HepG2 (cell line): ENCODE results near the gene TMEM11. TPM values are rescaled to one million over a fixed set of nuclear protein-coding genes. Genes with fewer than 3 reads are reported as not detected.

Experiments used
- ATAC-seq: fragments of 200-7000 bp; cut with Tn5 transposase; 3 replicates; pipeline ENCODE4 v1.9.1; 2020; ENCODE audit warnings: mild to moderate bottlenecking, moderate library complexity
- BruUV-seq: library from RNA; stranded (reverse); fragments of 400-500 nt; replicated peaks from 2 replicates; lab custom pipeline; 2021; lab: Mats Ljungman, UMichigan
- CTCF ChIA-PET: fragments of 300-600 bp; formaldehyde crosslinking; extraction: SDS; loops from one replicate; lab custom pipeline; 2021; ENCODE audit warnings: low total read pairs, inconsistent platforms, low intra/inter-chr PET ratio; lab: Yijun Ruan, JAX
- POLR2A ChIA-PET: fragments of 350-600 bp; sonication (Branson Sonifier 250); formaldehyde crosslinking; loops from one replicate; lab custom pipeline; 2020; ENCODE audit warnings: antibody characterized with exemption, inconsistent platforms; lab: Yijun Ruan, JAX
- DNase-seq: peaks from one replicate; pipeline ENCODE4 v3.0.0-alpha.2; 2015; ENCODE audit warnings: low spot score
- FAIRE-seq: peaks from 3 replicates; lab custom pipeline; 2011; peaks lifted over from hg19 to GRCh38; lab: Jason Lieb, UNC
- H2AFZ ChIP-seq: one replicate; pipeline ENCODE4 v1.6.1; 2011; ENCODE audit warnings: low read length, inconsistent platforms
- H3K27ac ChIP-seq: fragments of 300-600 bp; 3 replicates; pipeline ENCODE4 v1.8.0; 2011; ENCODE audit warnings: mixed run types, mild to moderate bottlenecking, mixed read lengths, low read length, inconsistent platforms; ENCODE audit not compliant: insufficient read depth; ENCODE audit errors: extremely low read length
- H3K27me3 ChIP-seq, 2 experiments: fragments of 200-600 bp in 1 of 2; 2 replicates in 1 of 2; 3 replicates in 1 of 2; pipeline versions ENCODE4 v1.6.0 to v1.8.0; 2011; ENCODE audit warnings: low read length in 2 of 2, mild to moderate bottlenecking in 2 of 2, moderate library complexity in 2 of 2, inconsistent platforms in 1 of 2; ENCODE audit not compliant: insufficient read depth in 2 of 2, control insufficient read depth in 1 of 2
- H3K36me3 ChIP-seq, 2 experiments: fragments of 200-600 bp in 1 of 2; replicated peaks in 1 of 2; 2 replicates in 1 of 2; 3 replicates in 1 of 2; pipeline versions ENCODE4 v1.5.1 to v1.8.0; 2011; ENCODE audit warnings: low read length in 2 of 2, inconsistent platforms in 1 of 2; ENCODE audit not compliant: insufficient read depth in 2 of 2, control insufficient read depth in 1 of 2
- H3K4me1 ChIP-seq: 2 replicates; pipeline ENCODE4 v1.5.1; 2012; ENCODE audit warnings: low read length, inconsistent platforms; ENCODE audit not compliant: insufficient read depth
- H3K4me2 ChIP-seq: 2 replicates; pipeline ENCODE4 v1.6.0; 2011; ENCODE audit warnings: low read depth, low read length, inconsistent platforms
- H3K4me3 ChIP-seq, 3 experiments: fragments of 200-600 bp in 1 of 3; sonication (generic), shearing (Covaris generic) in 1 of 3; replicated peaks in 1 of 3; 2 replicates each; pipeline ENCODE4 v1.5.1; 2011 to 2016; ENCODE audit warnings: low read length in 3 of 3, inconsistent platforms in 2 of 3, low read depth in 2 of 3, mild to moderate bottlenecking in 2 of 3, control low read depth in 1 of 3, mixed read lengths in 1 of 3; ENCODE audit not compliant: insufficient read depth in 1 of 3
- H3K79me2 ChIP-seq: one replicate; pipeline ENCODE4 v1.6.1; 2011; ENCODE audit warnings: low read length, inconsistent platforms; ENCODE audit not compliant: insufficient read depth
- H3K9ac ChIP-seq: 2 replicates; pipeline ENCODE4 v1.6.0; 2011; ENCODE audit warnings: mild to moderate bottlenecking, low read depth, low read length, inconsistent platforms; ENCODE audit not compliant: insufficient read depth
- H3K9me3 ChIP-seq: 2 replicates; pipeline ENCODE4 v1.5.1; 2012; ENCODE audit warnings: mild to moderate bottlenecking, low read length
- H4K20me1 ChIP-seq: 2 replicates; pipeline ENCODE4 v1.6.0; 2011; ENCODE audit warnings: inconsistent platforms, mild to moderate bottlenecking, low read length, moderate library complexity; ENCODE audit not compliant: insufficient read depth
- CBX1 ChIP-seq: IDR thresholded peaks from one replicate; pipeline ENCODE4 v1.6.1; 2016; ENCODE audit warnings: antibody characterized with exemption, low read depth
- DNMT3B ChIP-seq: conservative IDR thresholded peaks from 2 replicates; pipeline ENCODE4 v1.6.1; 2016; ENCODE audit warnings: missing biosample characterization, control low read depth
- ESRRA ChIP-seq: sonication (generic); formaldehyde crosslinking; IDR thresholded peaks from 2 replicates; pipeline ENCODE4 v1.5.1; 2020; ENCODE audit warnings: mild to moderate bottlenecking, low read depth, missing genetic modification reagents
- MED13 ChIP-seq: sonication (generic); formaldehyde crosslinking; IDR thresholded peaks from 2 replicates; pipeline ENCODE4 v1.5.0; 2020; ENCODE audit warnings: missing genetic modification reagents
- MED8 ChIP-seq: sonication (generic); formaldehyde crosslinking; IDR thresholded peaks from 2 replicates; pipeline ENCODE4 v1.8.1; 2023; ENCODE audit warnings: mild to moderate bottlenecking, missing genetic modification reagents; ENCODE audit not compliant: insufficient replicate concordance
- MIER2 ChIP-seq: IDR thresholded peaks from 2 replicates; pipeline ENCODE4 v1.6.1; 2016; ENCODE audit warnings: missing biosample characterization, missing genetic modification reagents
- NFKBIZ ChIP-seq: IDR thresholded peaks from 2 replicates; pipeline ENCODE4 v1.6.1; 2018; ENCODE audit warnings: missing genetic modification reagents, missing compliant biosample characterization
- PATZ1 ChIP-seq: sonication (generic); formaldehyde crosslinking; IDR thresholded peaks from 2 replicates; pipeline ENCODE4 v1.4.0; 2020; ENCODE audit warnings: missing genetic modification reagents
- PHF21A ChIP-seq: sonication (generic); formaldehyde crosslinking; IDR thresholded peaks from 2 replicates; pipeline ENCODE4 v1.5.0; 2020; ENCODE audit warnings: mild to moderate bottlenecking, missing genetic modification reagents
- SALL2 ChIP-seq: sonication (generic); formaldehyde crosslinking; IDR thresholded peaks from 2 replicates; pipeline ENCODE4 v1.8.1; 2023; ENCODE audit warnings: mild to moderate bottlenecking, missing genetic modification reagents, inconsistent platforms
- SNRNP70 ChIP-seq: fragments of 200-400 bp; formaldehyde crosslinking; IDR thresholded peaks from 2 replicates; pipeline ENCODE4 v1.6.1; 2017; ENCODE audit warnings: mild to moderate bottlenecking, low read depth, low read length, moderate library complexity
- SP4 ChIP-seq: sonication (generic); formaldehyde crosslinking; IDR thresholded peaks from 2 replicates; pipeline ENCODE4 v1.8.1; 2023; ENCODE audit warnings: mild to moderate bottlenecking, missing genetic modification reagents
- ZBTB7A ChIP-seq: sonication (generic); formaldehyde crosslinking; IDR thresholded peaks from 2 replicates; pipeline ENCODE4 v1.8.0; 2022; ENCODE audit warnings: mild to moderate bottlenecking, missing genetic modification reagents
- ZFP90 ChIP-seq: sonication (generic); formaldehyde crosslinking; IDR thresholded peaks from 2 replicates; pipeline ENCODE4 v1.8.0; 2022; ENCODE audit warnings: missing genetic modification reagents, mild to moderate bottlenecking, inconsistent platforms, borderline replicate concordance
- ZNF264 ChIP-seq: sonication (generic); formaldehyde crosslinking; IDR thresholded peaks from 2 replicates; pipeline ENCODE4 v1.4.0; 2020; ENCODE audit warnings: missing genetic modification reagents
- ZNF383 ChIP-seq: sonication (generic); formaldehyde crosslinking; IDR thresholded peaks from 2 replicates; pipeline ENCODE4 v1.4.0; 2020; ENCODE audit warnings: missing genetic modification reagents, mild to moderate bottlenecking, borderline replicate concordance
- ZNF556 ChIP-seq: sonication (generic); formaldehyde crosslinking; IDR thresholded peaks from 2 replicates; pipeline ENCODE4 v1.4.0; 2020; ENCODE audit warnings: mild to moderate bottlenecking, missing genetic modification reagents, borderline replicate concordance
- ZNF567 ChIP-seq: sonication (generic); formaldehyde crosslinking; IDR thresholded peaks from 2 replicates; pipeline ENCODE4 v1.8.1; 2023; ENCODE audit warnings: mild to moderate bottlenecking, missing genetic modification reagents, borderline replicate concordance
- ZNF569 ChIP-seq: sonication (generic); formaldehyde crosslinking; IDR thresholded peaks from 2 replicates; pipeline ENCODE4 v1.5.0; 2020; ENCODE audit warnings: mild to moderate bottlenecking, missing genetic modification reagents, moderate library complexity, borderline replicate concordance
- ZSCAN5A ChIP-seq: sonication (generic); formaldehyde crosslinking; IDR thresholded peaks from 2 replicates; pipeline ENCODE4 v1.8.0; 2022; ENCODE audit warnings: mild to moderate bottlenecking, missing genetic modification reagents, borderline replicate concordance
- WGBS: methylation state at CpG from one replicate; pipeline ENCODE4 v1.1.6; 2017; ENCODE audit warnings: low lambda C conversion rate; 5-methylcytosine and 5-hydroxymethylcytosine counted together
- in situ Hi-C: cut with HindIII; loops from 2 replicates; pipeline ENCODE4 v1.10.0; 2017; ENCODE audit warnings: low pct_unique_long_range_greater_than_20kb; ENCODE audit not compliant: extremely low pct_ligation_motif_present
- intact Hi-C: fragments of 100-400 bp; cut with micrococcal nuclease; formaldehyde crosslinking; loops from one replicate; pipeline ENCODE4 v1.10.0; 2022; ENCODE audit not compliant: unreplicated experiment
- polyA plus RNA-seq, 8 experiments: library from polyadenylated mRNA; depleted of rRNA in 3 of 8; stranded (reverse) in 7 of 8; unstranded in 1 of 8; fragments of >200 nt; fragmentation: Illumina TruSeq in 4 of 8; extraction: Trizol in 4 of 8; gene quantifications; 2 replicates each; pipeline versions ENCODE4 v1.2.1 to v1.2.3, GENCODE V29; 2011 to 2016; ENCODE audit warnings: low read depth in 4 of 8, missing spikeins in 1 of 8, mixed read lengths in 1 of 8; ENCODE audit not compliant: insufficient read depth in 1 of 8
- total RNA-seq, 5 experiments: library from RNA; depleted of rRNA; stranded (reverse); fragments of >200 nt; fragmentation: Illumina TruSeq; extraction: Trizol; gene quantifications; 2 replicates each; pipeline ENCODE4 v1.2.3, GENCODE V29; 2016; ENCODE audit warnings: low read depth in 1 of 5

Gene TMEM11
- total and polyA plus RNA-seq, 2 of the 13 experiments (the other 11 are each of a cell fraction or from before 2014, with no cell fraction given): 18.7 to 35.0 TPM

DNA sequence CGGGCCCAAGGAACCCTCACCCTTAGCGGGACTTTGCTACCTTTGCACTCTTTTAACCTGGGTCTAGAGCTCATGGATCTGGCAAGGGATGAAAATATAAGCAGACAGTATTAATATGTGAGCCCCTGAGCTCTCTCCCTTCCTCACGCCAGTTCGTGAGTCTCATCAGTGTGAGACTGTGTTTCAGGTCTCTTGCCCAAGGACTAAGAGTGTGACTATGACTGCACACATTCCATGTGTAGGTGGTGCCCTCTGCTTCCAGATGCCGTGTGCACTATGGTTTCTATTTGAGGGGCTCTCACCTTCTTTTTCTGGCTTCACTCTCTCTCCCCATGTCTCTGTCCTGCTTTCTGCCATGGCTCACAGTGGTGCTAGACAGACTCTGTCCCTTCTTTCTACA, 46.7 kb downstream of the TMEM11 start:
- CTCF ChIA-PET: no interaction called here
- DNase-seq: no peak
- Histone ChIP-seq H3K9me3 (no peaks in the 10 kb centered on the region), H3K36me3 (peaks cover 0 to 3% of the 10 kb centered on the region in 2 experiments; a peak in 1 of 5 replicates), H4K20me1 (no peaks in the 10 kb centered on the region; the same call in 1 of the 2 replicates), H3K4me2 (no peak overlapping the region), H3K4me1 (peaks cover 17% of the 10 kb centered on the region), H3K27ac (no peak overlapping the region), H3K27me3 (no peaks in the 10 kb centered on the region), H3K9ac (no peak overlapping the region), H2AFZ (no peak overlapping the region), H3K4me3 (no peak overlapping the region), H3K79me2 (no peaks in the 10 kb centered on the region)
- intact Hi-C loops (no loop called here), in situ Hi-C loops (no loop called here)
- no peak for TF ChIP-seq ZBTB7A
- no peak for TF ChIP-seq PHF21A (CRISPR knock-in tag)
- TF ChIP-seq CBX1: no peak
- TF ChIP-seq ZNF569 (CRISPR knock-in tag): no peak
- no peak for TF ChIP-seq NFKBIZ (CRISPR knock-in tag)
- TF ChIP-seq ZFP90 (CRISPR knock-in tag): no peak
- no peak for TF ChIP-seq ZNF556
- no peak for TF ChIP-seq SP4 (CRISPR knock-in tag)
- TF ChIP-seq DNMT3B (CRISPR knock-in tag): no peak
- no peak for TF ChIP-seq ZNF264 (CRISPR knock-in tag)
- no peak for TF ChIP-seq MIER2 (CRISPR knock-in tag)
- TF ChIP-seq ZNF383 (CRISPR knock-in tag): no peak
- no peak for TF ChIP-seq ZSCAN5A
- TF ChIP-seq ESRRA (CRISPR knock-in tag): no peak
- TF ChIP-seq MED8: no peak
- TF ChIP-seq SNRNP70: no peak
- no peak for TF ChIP-seq MED13 (CRISPR knock-in tag)
- no peak for TF ChIP-seq ZNF567 (CRISPR knock-in tag)
- no peak for TF ChIP-seq PATZ1 (CRISPR knock-in tag)
- TF ChIP-seq SALL2 (CRISPR knock-in tag): no peak
- ATAC-seq: no peak
- BruUV-seq: no TSS peak
- WGBS: 88% methylated on average over 5 of the region's 5 CpGs
- FAIRE-seq: no peak
- POLR2A ChIA-PET: no interaction called here
